Stimulated activated CD4-positive, alpha-beta T cell treated with anti-CD3 and anti-CD28 coated beads, Interleukin-12 subunit alpha, Interleukin-12 subunit beta, amount 100 ng/mL, for 4 hours (primary cell): ENCODE measurements around the gene CEP250.
"Not testable (repeated sequence)": the region's sequence is repeated elsewhere in the genome, so short reads cannot be mapped to it uniquely, and the experiment has no call there.

Source experiments
- DNase-seq: peaks from one replicate; pipeline ENCODE4 v3.0.0-alpha.2; 2020

CEP250 gene

DNA sequence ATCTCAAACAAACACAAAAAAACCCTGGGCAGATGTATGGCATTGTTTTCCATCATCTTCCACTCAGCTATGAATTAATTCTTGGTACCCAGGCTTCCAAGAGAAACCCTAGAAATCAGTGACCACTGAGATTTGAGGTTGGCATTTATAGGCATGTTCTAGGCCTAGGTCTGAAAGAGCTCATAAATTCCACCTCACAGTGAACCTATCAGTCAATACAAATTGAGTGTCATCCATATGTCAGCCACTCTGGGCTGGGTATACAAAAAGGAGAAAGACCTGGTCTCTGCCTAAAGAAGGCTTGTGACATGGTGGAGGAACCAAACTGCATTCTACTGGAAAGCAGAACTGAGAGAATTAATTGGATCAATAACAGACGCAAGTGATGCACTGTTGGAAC, 43.9 kb downstream of the CEP250 start:
- DNase-seq: no peak

DNA sequence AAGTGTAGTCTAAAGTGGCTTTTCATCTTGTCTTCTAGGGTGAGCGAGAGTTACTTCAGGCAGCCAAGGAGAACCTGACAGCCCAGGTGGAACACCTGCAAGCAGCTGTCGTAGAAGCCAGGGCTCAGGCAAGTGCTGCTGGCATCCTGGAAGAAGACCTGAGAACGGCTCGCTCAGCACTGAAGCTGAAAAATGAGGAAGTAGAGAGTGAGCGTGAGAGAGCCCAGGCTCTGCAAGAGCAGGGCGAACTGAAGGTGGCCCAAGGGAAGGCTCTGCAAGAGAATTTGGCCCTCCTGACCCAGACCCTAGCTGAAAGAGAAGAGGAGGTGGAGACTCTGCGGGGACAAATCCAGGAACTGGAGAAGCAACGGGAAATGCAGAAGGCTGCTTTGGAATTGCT, 47.0 kb downstream of the CEP250 start:
- DNase-seq: no peak

GRCh38 chr20:35503281-35503680, 47.9 kb downstream of the CEP250 start:
- DNase-seq: no peak

- DNase-seq: no peak
Observed at GRCh38 chr20:35503841-35504561, 48.6 kb downstream of the CEP250 start.

GRCh38 chr20:35504751-35505150, 49.4 kb downstream of the CEP250 start:
- DNase-seq: no peak

DNA sequence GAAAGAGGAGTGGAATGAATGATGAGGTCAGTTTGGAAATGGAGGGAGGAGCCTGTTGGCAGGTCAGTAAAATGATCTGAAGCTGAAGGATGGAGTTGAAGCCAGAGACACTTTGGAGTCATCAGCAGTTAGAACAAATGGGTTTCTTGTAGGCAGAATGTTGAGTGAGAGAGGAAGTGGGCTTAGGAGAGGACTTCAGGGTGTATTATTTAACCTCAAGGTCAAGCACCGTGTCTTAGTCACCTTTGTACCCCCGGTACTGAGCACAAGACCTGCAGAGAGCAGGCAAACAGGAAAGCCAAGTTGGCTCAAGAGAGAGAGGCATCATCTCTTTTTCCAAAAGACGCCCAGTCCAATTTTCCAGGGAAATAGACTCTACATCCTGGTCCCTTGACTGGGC, 50.8 kb downstream of the CEP250 start:
- DNase-seq: no peak

GRCh38 chr20:35506872-35507638, 51.7 kb downstream of the CEP250 start:
- no peak for DNase-seq

- DNase-seq: no peak
Observed at GRCh38 chr20:35508493-35509218, 53.3 kb downstream of the CEP250 start.

DNA sequence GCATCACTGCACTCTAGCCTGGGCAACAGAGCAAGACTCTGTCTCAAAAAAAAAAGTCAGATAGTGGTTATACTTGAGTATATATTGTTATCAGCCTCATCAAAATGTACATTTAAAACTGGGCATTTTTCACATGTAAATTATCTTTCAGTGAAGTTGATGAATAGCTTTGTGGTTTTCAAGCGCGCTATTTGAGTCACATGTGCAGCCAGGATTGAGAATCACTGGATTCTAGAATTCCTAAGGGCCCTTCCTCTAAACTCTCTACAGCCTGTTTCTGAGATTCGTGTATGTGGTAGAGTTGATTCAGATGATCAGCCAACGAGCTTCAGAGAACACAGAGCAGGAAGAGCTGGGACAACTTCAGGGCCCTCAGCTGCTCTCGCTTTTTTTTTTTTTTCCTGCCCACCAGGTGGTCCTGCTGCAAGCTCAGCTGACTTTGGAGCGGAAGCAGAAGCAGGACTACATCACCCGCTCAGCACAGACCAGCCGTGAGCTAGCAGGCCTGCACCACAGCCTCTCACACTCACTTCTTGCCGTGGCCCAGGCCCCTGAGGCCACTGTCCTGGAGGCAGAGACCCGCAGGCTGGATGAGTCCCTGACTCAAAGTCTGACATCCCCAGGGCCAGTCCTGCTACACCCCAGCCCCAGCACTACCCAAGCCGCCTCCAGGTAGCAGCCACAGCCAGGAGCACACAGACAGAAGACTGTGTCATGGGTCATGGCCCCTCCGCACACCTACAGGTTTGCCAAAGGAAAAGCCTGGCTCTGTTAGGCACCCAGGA, 55.7 kb downstream of the CEP250 start:
- no peak for DNase-seq

DNA sequence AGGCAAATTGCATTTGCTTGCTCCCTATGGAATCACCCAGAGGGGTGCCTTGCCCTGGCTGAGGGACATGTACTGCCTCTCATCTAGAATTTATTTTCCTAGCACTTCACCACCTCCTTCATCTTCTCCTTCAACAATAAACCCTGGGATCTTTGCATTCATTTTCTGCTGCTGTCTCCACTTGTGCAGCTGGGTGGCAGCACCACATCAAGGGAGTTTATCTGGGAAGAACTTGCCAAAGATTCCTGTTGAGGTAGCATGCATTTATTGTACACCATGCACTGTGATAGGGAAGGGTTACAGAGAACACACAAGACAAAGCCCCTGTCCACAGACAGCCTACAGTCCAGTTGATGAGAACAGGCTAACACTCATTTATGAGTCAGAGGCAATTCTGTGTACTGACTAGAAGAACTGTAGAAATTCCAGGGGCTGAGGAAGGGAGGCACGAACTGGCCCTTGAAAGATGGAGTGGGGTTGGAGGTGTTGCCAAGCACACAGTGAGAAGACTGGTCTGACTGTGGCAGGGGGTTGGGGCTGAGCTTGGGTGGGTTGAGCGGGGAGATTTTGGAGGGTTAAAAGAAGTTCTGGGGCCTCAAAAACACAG, 56.5 kb downstream of the CEP250 start:
- DNase-seq: no peak

GRCh38 chr20:35514371-35514932, 59.1 kb downstream of the CEP250 start:
- no peak for DNase-seq

- DNase-seq: no peak
Observed at GRCh38 chr20:35515341-35515740, 59.9 kb downstream of the CEP250 start.

GRCh38 chr20:35515949-35516645, 60.7 kb downstream of the CEP250 start:
- DNase-seq: no peak

DNA sequence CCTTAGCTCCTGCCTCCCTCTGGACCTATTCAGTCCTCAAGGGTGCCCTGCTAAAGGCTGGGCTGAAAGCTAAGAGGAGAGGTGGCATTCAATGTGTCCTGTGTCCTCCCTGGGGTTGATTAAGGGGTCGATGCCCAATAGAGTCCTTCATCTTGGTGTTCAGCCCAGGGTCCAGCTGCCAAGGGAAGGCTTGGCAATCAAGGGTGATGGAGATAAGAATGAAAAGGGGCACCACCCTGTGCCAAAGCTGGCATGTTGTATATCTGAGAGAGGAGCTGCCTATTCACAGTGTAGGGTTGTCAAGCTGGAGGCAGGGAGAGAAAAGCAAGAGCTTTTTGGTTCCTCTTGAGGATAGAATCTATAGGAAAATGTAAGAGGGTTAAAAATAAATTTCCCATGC, 61.7 kb downstream of the CEP250 start:
- DNase-seq: no peak

GRCh38 chr20:35517767-35518166, 62.4 kb downstream of the CEP250 start:
- DNase-seq: not testable (repeated sequence)

GRCh38 chr20:35518955-35519354, 63.6 kb downstream of the CEP250 start:
- no peak for DNase-seq

DNA sequence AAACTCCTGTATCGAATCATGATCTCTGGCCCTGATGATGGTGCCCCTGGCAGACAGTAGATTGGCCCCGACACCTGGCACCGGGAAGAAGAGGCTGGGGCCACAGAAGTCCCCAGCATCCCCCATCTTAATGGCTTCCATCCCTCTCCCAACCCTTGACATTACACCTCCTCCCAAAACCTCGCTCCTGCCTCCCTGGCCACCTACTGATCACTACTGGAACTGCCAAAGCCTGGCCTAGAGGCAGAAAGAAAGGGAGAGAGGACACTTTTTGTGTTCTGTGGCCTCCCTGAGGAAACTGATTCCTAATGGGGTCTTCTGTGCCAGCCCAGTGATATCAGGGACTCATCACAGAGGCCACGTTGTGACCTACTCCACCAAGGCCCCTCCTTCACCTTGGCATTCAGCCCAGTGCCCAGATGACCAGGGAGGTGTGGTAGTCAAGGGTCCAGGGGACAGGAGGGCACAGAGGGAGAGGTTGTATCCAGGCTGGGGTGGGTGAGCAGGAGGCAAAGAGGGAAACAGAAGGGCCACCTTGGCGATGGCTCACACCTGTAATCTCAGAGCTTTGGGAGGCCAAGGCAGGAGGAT, 68.0 kb downstream of the CEP250 start:
- DNase-seq: peak; percentile 23

- DNase-seq: no peak
Observed at GRCh38 chr20:35525639-35526038, 70.2 kb downstream of the CEP250 start.

- DNase-seq: no peak
Observed at GRCh38 chr20:35527122-35527769, 71.8 kb downstream of the CEP250 start.

GRCh38 chr20:35529552-35529951, 74.2 kb downstream of the CEP250 start, which contains the start of gene C20orf173:
Gene C20orf173 (minus strand): TSS chr20:35529652. CDS start chr20:35529373, 279 bp downstream.
- DNase-seq: no peak
